Breast epithelium (tissue), 4 donors: ENCODE measurements around the gene SCTR. TPM values are rescaled to one million over a fixed set of nuclear protein-coding genes. Genes with fewer than 3 reads are reported as not detected.

ENCODE experiments used
- DNase-seq, 2 donors: peaks; one replicate each; pipeline ENCODE4 v3.0.0-alpha.2; 2019; ENCODE audit warnings: low spot score in 2 of 2
- H3K27ac ChIP-seq, 2 donors: fragments of 200-600 bp; sonication (generic) in 1 of 2; one replicate each; pipeline ENCODE4 v1.5.1; 2016 to 2019; ENCODE audit warnings: mild to moderate bottlenecking in 1 of 2
- H3K27me3 ChIP-seq, 2 donors: fragments of 200-600 bp; sonication (generic) in 1 of 2; one replicate each; pipeline versions ENCODE4 v1.5.1 to v1.6.0; 2017 to 2019; ENCODE audit warnings: control low read depth in 1 of 2, mild to moderate bottlenecking in 1 of 2
- H3K36me3 ChIP-seq: fragments of 200-600 bp; one replicate; pipeline ENCODE4 v1.5.1; 2019
- H3K4me1 ChIP-seq, 2 donors: fragments of 200-600 bp; sonication (generic); one replicate each; pipeline ENCODE4 v1.5.1; 2016 to 2019; ENCODE audit warnings: control low read depth in 1 of 2
- H3K4me3 ChIP-seq, 3 donors: fragments of 200-600 bp; sonication (generic); 1 replicate in 2 of 3; 2 replicates in 1 of 3; pipeline ENCODE4 v1.5.1; 2016 to 2019; ENCODE audit warnings: mild to moderate bottlenecking in 3 of 3, moderate library complexity in 2 of 3
- H3K9me3 ChIP-seq, 2 donors: fragments of 200-600 bp; sonication (generic) in 1 of 2; one replicate each; pipeline ENCODE4 v1.5.1; 2016 to 2019; ENCODE audit warnings: control low read depth in 1 of 2
- CTCF ChIP-seq, 3 donors: fragments of 450-650 bp; IDR thresholded peaks; one replicate each; pipeline ENCODE4 v1.5.1; 2016 to 2017; ENCODE audit warnings: antibody characterized with exemption in 3 of 3, mild to moderate bottlenecking in 3 of 3, moderate library complexity in 3 of 3
- POLR2A ChIP-seq: fragments of 450-650 bp; IDR thresholded peaks from one replicate; pipeline ENCODE4 v1.6.1; 2016; ENCODE audit warnings: antibody characterized with exemption, mild to moderate bottlenecking, moderate library complexity
- POLR2AphosphoS5 ChIP-seq, 3 donors: sonication (generic); formaldehyde crosslinking; IDR thresholded peaks; one replicate each; pipeline ENCODE4 v1.6.1; 2017; ENCODE audit warnings: antibody characterized with exemption in 3 of 3
- intact Hi-C: fragments of 100-400 bp; cut with DNase I; formaldehyde crosslinking; loops from one replicate; pipeline ENCODE4 v1.15.1; 2023; ENCODE audit warnings: low total_unique reads
- total RNA-seq, 3 donors: library from RNA; depleted of rRNA; stranded (reverse); fragments of >200 nt; gene quantifications; one replicate each; pipeline ENCODE4 v1.1.0, GENCODE V29; 2016

Gene SCTR
- total RNA-seq, 3 donors from 2014 or later = not detected

- H3K36me3 ChIP-seq = no peaks in the 10 kb centered on the region
- no peak for TF ChIP-seq POLR2AphosphoS5 (IDR thresholded peaks at IDR 0.05)
- TF ChIP-seq POLR2A = no peak
- no peak for TF ChIP-seq CTCF (IDR thresholded peaks at IDR 0.05)
- DNase-seq = no peak
- H3K4me1 ChIP-seq = no peaks in the 10 kb centered on the region
- H3K4me3 ChIP-seq = no peak overlapping the region
- intact Hi-C loops = no loop called here
- H3K27ac ChIP-seq = no peak overlapping the region
- peaks cover 0 to 46% of the 10 kb centered on the region in 2 donors for H3K27me3 ChIP-seq
- no peaks in the 10 kb centered on the region for H3K9me3 ChIP-seq
Measured at GRCh38 chr2:119523383-119523951, 816 bp downstream of the SCTR start.

- H3K36me3 ChIP-seq = no peaks in the 10 kb centered on the region
- no peaks in the 10 kb centered on the region for H3K4me1 ChIP-seq
- H3K27ac ChIP-seq = no peak overlapping the region
- H3K9me3 ChIP-seq = no peaks in the 10 kb centered on the region
- H3K27me3 ChIP-seq = peaks cover 0 to 46% of the 10 kb centered on the region in 2 donors
- DNase-seq = no peak
- no peak overlapping the region for H3K4me3 ChIP-seq
- intact Hi-C loops = no loop called here
- no peak for TF ChIP-seq POLR2A
- TF ChIP-seq CTCF (IDR thresholded peaks at IDR 0.05) = no peak
- no peak for TF ChIP-seq POLR2AphosphoS5 (IDR thresholded peaks at IDR 0.05)
Measured at GRCh38 chr2:119522671-119523070, 1.6 kb downstream of the SCTR start.

- Histone ChIP-seq H3K9me3 (no peaks in the 10 kb centered on the region), H3K4me1 (no peaks in the 10 kb centered on the region), H3K4me3 (no peak overlapping the region), H3K27ac (no peak overlapping the region), H3K36me3 (no peaks in the 10 kb centered on the region), H3K27me3 (peaks cover 0 to 46% of the 10 kb centered on the region in 2 donors)
- TF ChIP-seq POLR2AphosphoS5 (IDR thresholded peaks at IDR 0.05) = no peak
- TF ChIP-seq POLR2A = no peak
- no peak for TF ChIP-seq CTCF (IDR thresholded peaks at IDR 0.05)
- no peak for DNase-seq
- intact Hi-C loops = no loop called here
Measured at GRCh38 chr2:119521433-119522050, 2.7 kb downstream of the SCTR start.

GRCh38 chr2:119520696-119521432 lies 3.4 kb downstream of the SCTR start:
- TF ChIP-seq POLR2AphosphoS5 (IDR thresholded peaks at IDR 0.05) = no peak
- TF ChIP-seq CTCF (IDR thresholded peaks at IDR 0.05) = no peak
- TF ChIP-seq POLR2A = no peak
- Histone ChIP-seq H3K27ac (no peak overlapping the region), H3K36me3 (no peaks in the 10 kb centered on the region), H3K27me3 (peaks cover 0 to 43% of the 10 kb centered on the region in 2 donors), H3K4me3 (no peak overlapping the region), H3K9me3 (no peaks in the 10 kb centered on the region), H3K4me1 (no peaks in the 10 kb centered on the region)
- DNase-seq = no peak
- intact Hi-C loops = no loop called here

GRCh38 chr2:119519057-119519408 lies 5.2 kb downstream of the SCTR start:
- no peak for DNase-seq
- TF ChIP-seq POLR2A = no peak
- TF ChIP-seq CTCF (IDR thresholded peaks at IDR 0.05) = no peak
- TF ChIP-seq POLR2AphosphoS5 (IDR thresholded peaks at IDR 0.05) = no peak
- intact Hi-C loops = no loop called here

More at GRCh38 chr2:119519057-119519408, 5.2 kb downstream of the SCTR start:
- H3K36me3 ChIP-seq = no peaks in the 10 kb centered on the region
- no peaks in the 10 kb centered on the region for H3K4me1 ChIP-seq
- H3K9me3 ChIP-seq = no peaks in the 10 kb centered on the region
- H3K27ac ChIP-seq = no peak overlapping the region
- H3K4me3 ChIP-seq = no peak overlapping the region
- peaks cover 0 to 25% of the 10 kb centered on the region in 2 donors for H3K27me3 ChIP-seq
